WTC11 (cell line): Measurements from ENCODE around the gene OR51L1. TPM values are rescaled to one million over a fixed set of nuclear protein-coding genes. Genes with fewer than 3 reads are reported as not detected.

Source experiments
- ATAC-seq: fragments of 200-7000 bp; cut with Tn5 transposase; 2 replicates; pipeline ENCODE4 v1.10.0; 2021; ENCODE audit warnings: mild to moderate bottlenecking, moderate library complexity
- CTCF ChIA-PET: fragments of 300-600 bp; sonication (Branson Sonifier 250); formaldehyde crosslinking; loops from one replicate; lab custom pipeline; 2021; ENCODE audit warnings: antibody characterized with exemption; lab: Charles Lee
- POLR2A ChIA-PET: fragments of 350-600 bp; sonication (Branson Sonifier 250); formaldehyde crosslinking; loops from one replicate; lab custom pipeline; 2021; ENCODE audit warnings: antibody characterized with exemption; lab: Charles Lee
- DNase-seq: peaks from one replicate; pipeline ENCODE4 v3.0.0; 2021; ENCODE audit warnings: low spot score
- H3K27ac Mint-ChIP-seq: 2 replicates; pipeline ENCODE4 v1.8.0; 2021; ENCODE audit warnings: mixed read lengths
- H3K27me3 Mint-ChIP-seq: 2 replicates; pipeline ENCODE4 v1.8.0; 2021; ENCODE audit warnings: low read depth, mild to moderate bottlenecking, moderate library complexity, mixed read lengths
- H3K36me3 Mint-ChIP-seq: 2 replicates; pipeline ENCODE4 v1.8.0; 2021; ENCODE audit warnings: mixed read lengths
- H3K4me1 Mint-ChIP-seq: 2 replicates; pipeline ENCODE4 v1.8.0; 2022; ENCODE audit warnings: mixed read lengths
- H3K4me3 Mint-ChIP-seq: 2 replicates; pipeline ENCODE4 v1.8.0; 2021; ENCODE audit warnings: mild to moderate bottlenecking, moderate library complexity, mixed read lengths
- H3K9me3 Mint-ChIP-seq: 2 replicates; pipeline ENCODE4 v1.8.0; 2021; ENCODE audit warnings: mixed read lengths
- CBFB ChIP-seq: sonication (generic); formaldehyde crosslinking; IDR thresholded peaks from 2 replicates; pipeline ENCODE4 v1.8.1; 2022; ENCODE audit warnings: mild to moderate bottlenecking, low read depth, missing genetic modification reagents
- CDX4 ChIP-seq: fragments of 250-450 bp; sonication (Bioruptor Pico); IDR thresholded peaks from 2 replicates; pipeline ENCODE4 v1.9.0; 2021; ENCODE audit warnings: moderate library complexity, mild to moderate bottlenecking, inconsistent platforms, borderline replicate concordance
- JAZF1 ChIP-seq: fragments of 250-450 bp; sonication (Bioruptor Pico); IDR thresholded peaks from 2 replicates; pipeline ENCODE4 v1.9.0; 2021; ENCODE audit warnings: moderate library complexity, mild to moderate bottlenecking, inconsistent platforms
- MYBL2 ChIP-seq: sonication (generic); formaldehyde crosslinking; IDR thresholded peaks from 2 replicates; pipeline ENCODE4 v1.8.1; 2023; ENCODE audit warnings: mild to moderate bottlenecking, moderate library complexity, missing genetic modification reagents
- PRDM15 ChIP-seq: sonication (generic); formaldehyde crosslinking; IDR thresholded peaks from 2 replicates; pipeline ENCODE4 v1.8.0; 2022; ENCODE audit warnings: missing genetic modification reagents
- STAT6 ChIP-seq: sonication (generic); formaldehyde crosslinking; conservative IDR thresholded peaks from 2 replicates; pipeline ENCODE4 v1.8.1; 2023; ENCODE audit warnings: mild to moderate bottlenecking, low read depth, missing genetic modification reagents, moderate library complexity
- ZNF232 ChIP-seq: sonication (generic); formaldehyde crosslinking; IDR thresholded peaks from 2 replicates; pipeline ENCODE4 v1.8.0; 2022; ENCODE audit warnings: mild to moderate bottlenecking, missing genetic modification reagents
- ZNF281 ChIP-seq: sonication (generic); formaldehyde crosslinking; IDR thresholded peaks from 2 replicates; pipeline ENCODE4 v1.8.0; 2023; ENCODE audit warnings: mild to moderate bottlenecking, missing genetic modification reagents
- ZNF416 ChIP-seq: fragments of 250-450 bp; sonication (Bioruptor Pico); IDR thresholded peaks from 2 replicates; pipeline ENCODE4 v1.9.0; 2021; ENCODE audit warnings: mild to moderate bottlenecking, inconsistent platforms
- ZNF423 ChIP-seq: fragments of 250-450 bp; sonication (Bioruptor Pico); IDR thresholded peaks from 2 replicates; pipeline ENCODE4 v2.1.2; 2022; ENCODE audit warnings: mild to moderate bottlenecking, moderate library complexity
- total RNA-seq: library from RNA; stranded (reverse); gene quantifications from 3 replicates; pipeline ENCODE4 v1.2.3, GENCODE V29; 2021
- TF ChIP-seq, protein P1 (sequence below): sonication (generic); formaldehyde crosslinking; IDR thresholded peaks from 2 replicates; pipeline ENCODE4 v1.8.1; 2022; ENCODE audit warnings: mild to moderate bottlenecking, missing genetic modification reagents, moderate library complexity, borderline replicate concordance
- TF ChIP-seq, protein P2 (sequence below): sonication (generic); formaldehyde crosslinking; IDR thresholded peaks from 2 replicates; pipeline ENCODE4 v1.8.1; 2023; ENCODE audit warnings: mild to moderate bottlenecking, missing genetic modification reagents, borderline replicate concordance

The OR51L1 gene
- total RNA-seq, 1 experiment from 2014 or later: not detected

GRCh38 chr11:4957396-4957795 is 37.3 kb upstream of the OR51L1 start:
- H3K36me3 Mint-ChIP-seq: no peaks in the 10 kb centered on the region
- ChIA-PET CTCF (no interaction called here), POLR2A (no interaction called here)
- TF ChIP-seq STAT6 (CRISPR knock-in tag) (no peak), ZNF423 (CRISPR knock-in tag) (no peak), ZNF416 (CRISPR knock-in tag) (no peak), ZNF232 (CRISPR knock-in tag) (no peak), MYBL2 (CRISPR knock-in tag) (no peak), CBFB (CRISPR knock-in tag) (no peak), CDX4 (CRISPR knock-in tag) (no peak), JAZF1 (CRISPR knock-in tag) (no peak)
- TF ChIP-seq, protein P1, sequence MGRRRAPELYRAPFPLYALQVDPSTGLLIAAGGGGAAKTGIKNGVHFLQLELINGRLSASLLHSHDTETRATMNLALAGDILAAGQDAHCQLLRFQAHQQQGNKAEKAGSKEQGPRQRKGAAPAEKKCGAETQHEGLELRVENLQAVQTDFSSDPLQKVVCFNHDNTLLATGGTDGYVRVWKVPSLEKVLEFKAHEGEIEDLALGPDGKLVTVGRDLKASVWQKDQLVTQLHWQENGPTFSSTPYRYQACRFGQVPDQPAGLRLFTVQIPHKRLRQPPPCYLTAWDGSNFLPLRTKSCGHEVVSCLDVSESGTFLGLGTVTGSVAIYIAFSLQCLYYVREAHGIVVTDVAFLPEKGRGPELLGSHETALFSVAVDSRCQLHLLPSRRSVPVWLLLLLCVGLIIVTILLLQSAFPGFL (CRISPR knock-in tag): no peak
- TF ChIP-seq, protein P2, sequence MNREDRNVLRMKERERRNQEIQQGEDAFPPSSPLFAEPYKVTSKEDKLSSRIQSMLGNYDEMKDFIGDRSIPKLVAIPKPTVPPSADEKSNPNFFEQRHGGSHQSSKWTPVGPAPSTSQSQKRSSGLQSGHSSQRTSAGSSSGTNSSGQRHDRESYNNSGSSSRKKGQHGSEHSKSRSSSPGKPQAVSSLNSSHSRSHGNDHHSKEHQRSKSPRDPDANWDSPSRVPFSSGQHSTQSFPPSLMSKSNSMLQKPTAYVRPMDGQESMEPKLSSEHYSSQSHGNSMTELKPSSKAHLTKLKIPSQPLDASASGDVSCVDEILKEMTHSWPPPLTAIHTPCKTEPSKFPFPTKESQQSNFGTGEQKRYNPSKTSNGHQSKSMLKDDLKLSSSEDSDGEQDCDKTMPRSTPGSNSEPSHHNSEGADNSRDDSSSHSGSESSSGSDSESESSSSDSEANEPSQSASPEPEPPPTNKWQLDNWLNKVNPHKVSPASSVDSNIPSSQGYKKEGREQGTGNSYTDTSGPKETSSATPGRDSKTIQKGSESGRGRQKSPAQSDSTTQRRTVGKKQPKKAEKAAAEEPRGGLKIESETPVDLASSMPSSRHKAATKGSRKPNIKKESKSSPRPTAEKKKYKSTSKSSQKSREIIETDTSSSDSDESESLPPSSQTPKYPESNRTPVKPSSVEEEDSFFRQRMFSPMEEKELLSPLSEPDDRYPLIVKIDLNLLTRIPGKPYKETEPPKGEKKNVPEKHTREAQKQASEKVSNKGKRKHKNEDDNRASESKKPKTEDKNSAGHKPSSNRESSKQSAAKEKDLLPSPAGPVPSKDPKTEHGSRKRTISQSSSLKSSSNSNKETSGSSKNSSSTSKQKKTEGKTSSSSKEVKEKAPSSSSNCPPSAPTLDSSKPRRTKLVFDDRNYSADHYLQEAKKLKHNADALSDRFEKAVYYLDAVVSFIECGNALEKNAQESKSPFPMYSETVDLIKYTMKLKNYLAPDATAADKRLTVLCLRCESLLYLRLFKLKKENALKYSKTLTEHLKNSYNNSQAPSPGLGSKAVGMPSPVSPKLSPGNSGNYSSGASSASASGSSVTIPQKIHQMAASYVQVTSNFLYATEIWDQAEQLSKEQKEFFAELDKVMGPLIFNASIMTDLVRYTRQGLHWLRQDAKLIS: no peak
- ATAC-seq (no peak), DNase-seq (no peak)
- no peaks in the 10 kb centered on the region for H3K4me1 Mint-ChIP-seq
- H3K9me3 Mint-ChIP-seq: no peaks in the 10 kb centered on the region
- H3K27me3 Mint-ChIP-seq: no peaks in the 10 kb centered on the region; the same call in 1 of the 2 replicates
- no peak overlapping the region for H3K4me3 Mint-ChIP-seq
- H3K27ac Mint-ChIP-seq: no peak overlapping the region

DNA sequence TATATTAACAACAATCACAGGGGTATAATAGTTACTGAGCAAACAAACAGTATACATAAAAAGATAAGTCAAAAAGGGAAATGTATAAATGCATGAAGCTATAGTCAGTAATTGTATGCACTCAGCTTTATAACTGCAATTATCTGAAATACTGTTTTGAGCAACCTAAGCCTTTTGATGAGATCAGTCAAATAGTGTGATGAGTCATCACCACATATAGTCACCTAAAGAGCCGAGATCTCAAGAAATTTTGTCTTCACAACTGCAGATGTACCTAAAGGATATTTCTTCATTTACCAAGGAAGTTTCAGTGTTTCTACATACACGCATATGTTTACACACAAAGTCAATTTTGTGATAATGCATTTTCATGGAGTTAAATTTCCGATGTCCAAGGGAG is 33.8 kb upstream of the OR51L1 start:
- H3K36me3 Mint-ChIP-seq: no peaks in the 10 kb centered on the region
- H3K4me1 Mint-ChIP-seq: no peaks in the 10 kb centered on the region
- H3K27ac Mint-ChIP-seq: no peak overlapping the region
- ChIA-PET CTCF (interaction anchor here (0.5 kb wide), 1 partner anchor 368 kb away, joined by 3 read pairs; no protein-coding TSS in a partner anchor), POLR2A (no interaction called here)
- no peak overlapping the region for H3K4me3 Mint-ChIP-seq
- DNase-seq (no peak), ATAC-seq (no peak)
- peaks cover 14% of the 10 kb centered on the region for H3K9me3 Mint-ChIP-seq
- no peaks in the 10 kb centered on the region; the same call in none of the 2 replicates for H3K27me3 Mint-ChIP-seq
- no peak for TF ChIP-seq STAT6 (CRISPR knock-in tag)
- TF ChIP-seq ZNF281 (CRISPR knock-in tag): no peak
- no peak for TF ChIP-seq PRDM15 (CRISPR knock-in tag)
